Neural progenitor cell (in vitro differentiated cells): ENCODE data around the gene RIT1.

Experiments
- EZH2 ChIP-seq: fragments of 200-600 bp; sonication (generic); IDR thresholded peaks from 2 replicates; pipeline ENCODE4 v1.6.1; 2017; ENCODE audit warnings: antibody characterized with exemption, mild to moderate bottlenecking, moderate library complexity
- EZH2phosphoT487 ChIP-seq: fragments of 200-600 bp; sonication (generic); IDR thresholded peaks from 2 replicates; pipeline ENCODE4 v1.6.1; 2017; ENCODE audit warnings: antibody characterized with exemption
- TF ChIP-seq, protein P1 (sequence below): fragments of 200-600 bp; sonication (generic); IDR thresholded peaks from 2 replicates; pipeline ENCODE4 v1.5.1; 2017; ENCODE audit warnings: antibody characterized with exemption, mild to moderate bottlenecking

GRCh38 chr1:155929057-155929456 is 17.9 kb upstream of the RIT1 start:
- TF ChIP-seq, protein P1, sequence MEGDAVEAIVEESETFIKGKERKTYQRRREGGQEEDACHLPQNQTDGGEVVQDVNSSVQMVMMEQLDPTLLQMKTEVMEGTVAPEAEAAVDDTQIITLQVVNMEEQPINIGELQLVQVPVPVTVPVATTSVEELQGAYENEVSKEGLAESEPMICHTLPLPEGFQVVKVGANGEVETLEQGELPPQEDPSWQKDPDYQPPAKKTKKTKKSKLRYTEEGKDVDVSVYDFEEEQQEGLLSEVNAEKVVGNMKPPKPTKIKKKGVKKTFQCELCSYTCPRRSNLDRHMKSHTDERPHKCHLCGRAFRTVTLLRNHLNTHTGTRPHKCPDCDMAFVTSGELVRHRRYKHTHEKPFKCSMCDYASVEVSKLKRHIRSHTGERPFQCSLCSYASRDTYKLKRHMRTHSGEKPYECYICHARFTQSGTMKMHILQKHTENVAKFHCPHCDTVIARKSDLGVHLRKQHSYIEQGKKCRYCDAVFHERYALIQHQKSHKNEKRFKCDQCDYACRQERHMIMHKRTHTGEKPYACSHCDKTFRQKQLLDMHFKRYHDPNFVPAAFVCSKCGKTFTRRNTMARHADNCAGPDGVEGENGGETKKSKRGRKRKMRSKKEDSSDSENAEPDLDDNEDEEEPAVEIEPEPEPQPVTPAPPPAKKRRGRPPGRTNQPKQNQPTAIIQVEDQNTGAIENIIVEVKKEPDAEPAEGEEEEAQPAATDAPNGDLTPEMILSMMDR: no peak
- TF ChIP-seq EZH2 (no peak), EZH2phosphoT487 (no peak)
